ENCODE measurements around the gene SIX5.
"Not testable (repeated sequence)": the region's sequence is repeated elsewhere in the genome, so short reads cannot be mapped to it uniquely, and the experiment has no call there.

SIX5 gene

GRCh38 chr19:45752639-45753038 lies 16.4 kb downstream of the SIX5 start:
- H3K79me2 ChIP-seq (ENCODE audit: low read length) = no peaks in the 10 kb centered on the region
- H3K27me3 ChIP-seq (replicated peaks; ENCODE audit: insufficient read depth, low read length) = 0 out of 2 replicates have a peak, but pooled peaks cover under 1% of the 10 kb centered on the region
- H3K27ac ChIP-seq (ENCODE audit: low read length) = no peak overlapping the region
- H3K4me1 ChIP-seq (ENCODE audit: low read length) = no peaks in the 10 kb centered on the region
- no peak overlapping the region for H2AFZ ChIP-seq (ENCODE audit: low read length)
- DNase-seq = no peak
- TF ChIP-seq, protein P1, sequence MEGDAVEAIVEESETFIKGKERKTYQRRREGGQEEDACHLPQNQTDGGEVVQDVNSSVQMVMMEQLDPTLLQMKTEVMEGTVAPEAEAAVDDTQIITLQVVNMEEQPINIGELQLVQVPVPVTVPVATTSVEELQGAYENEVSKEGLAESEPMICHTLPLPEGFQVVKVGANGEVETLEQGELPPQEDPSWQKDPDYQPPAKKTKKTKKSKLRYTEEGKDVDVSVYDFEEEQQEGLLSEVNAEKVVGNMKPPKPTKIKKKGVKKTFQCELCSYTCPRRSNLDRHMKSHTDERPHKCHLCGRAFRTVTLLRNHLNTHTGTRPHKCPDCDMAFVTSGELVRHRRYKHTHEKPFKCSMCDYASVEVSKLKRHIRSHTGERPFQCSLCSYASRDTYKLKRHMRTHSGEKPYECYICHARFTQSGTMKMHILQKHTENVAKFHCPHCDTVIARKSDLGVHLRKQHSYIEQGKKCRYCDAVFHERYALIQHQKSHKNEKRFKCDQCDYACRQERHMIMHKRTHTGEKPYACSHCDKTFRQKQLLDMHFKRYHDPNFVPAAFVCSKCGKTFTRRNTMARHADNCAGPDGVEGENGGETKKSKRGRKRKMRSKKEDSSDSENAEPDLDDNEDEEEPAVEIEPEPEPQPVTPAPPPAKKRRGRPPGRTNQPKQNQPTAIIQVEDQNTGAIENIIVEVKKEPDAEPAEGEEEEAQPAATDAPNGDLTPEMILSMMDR (IDR thresholded peaks at IDR 0.05; ENCODE audit: low read length) = no peak
- no peaks in the 10 kb centered on the region for H3K9me3 ChIP-seq (replicated peaks; ENCODE audit: insufficient read depth, low read length)
- no peak overlapping the region for H3K9ac ChIP-seq (ENCODE audit: low read length)
- no peaks in the 10 kb centered on the region for H3F3A ChIP-seq (ENCODE audit: insufficient read depth, low read length)
- H3K36me3 ChIP-seq (replicated peaks; ENCODE audit: insufficient read depth, low read length) = no peaks in the 10 kb centered on the region
- H3K4me2 ChIP-seq (ENCODE audit: low read depth, low read length) = no peak overlapping the region
- no peaks in the 10 kb centered on the region for H3K9me2 ChIP-seq (replicated peaks; ENCODE audit: insufficient read depth, low read length)
- H3K4me3 ChIP-seq (ENCODE audit: low read length) = no peak overlapping the region
- no peaks in the 10 kb centered on the region for H4K20me1 ChIP-seq (ENCODE audit: insufficient read depth, low read length)

DNA sequence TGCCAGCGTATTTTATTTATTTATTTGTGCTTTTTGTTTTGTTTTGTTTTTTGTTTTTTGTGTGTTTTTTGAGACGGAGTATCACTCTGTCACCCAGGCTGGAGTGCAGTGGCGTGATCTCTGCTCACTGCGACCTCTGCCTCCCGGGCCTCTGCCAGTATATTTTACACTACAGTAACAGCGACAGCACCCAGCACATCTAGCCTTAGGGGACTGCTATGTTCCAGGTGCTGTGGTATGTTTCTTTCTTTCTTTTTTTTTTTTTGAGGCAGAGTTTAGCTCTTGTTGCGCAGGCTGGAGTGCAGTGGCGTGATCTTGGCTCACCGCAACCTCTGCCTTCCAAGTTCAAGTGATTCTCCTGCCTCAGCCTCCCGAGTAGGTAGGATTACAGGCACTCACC lies 17.6 kb downstream of the SIX5 start:
- H3K27ac ChIP-seq (ENCODE audit: low read length); H3K4me3 ChIP-seq (ENCODE audit: low read length); H3K4me1 ChIP-seq (ENCODE audit: low read length); H3K9ac ChIP-seq (ENCODE audit: low read length); H4K20me1 ChIP-seq (ENCODE audit: insufficient read depth, low read length); H3K79me2 ChIP-seq (ENCODE audit: low read length); H3K27me3 ChIP-seq (replicated peaks; ENCODE audit: insufficient read depth, low read length); H2AFZ ChIP-seq (ENCODE audit: low read length); H3K9me3 ChIP-seq (replicated peaks; ENCODE audit: insufficient read depth, low read length); DNase-seq; H3K9me2 ChIP-seq (replicated peaks; ENCODE audit: insufficient read depth, low read length); H3K4me2 ChIP-seq (ENCODE audit: low read depth, low read length); H3F3A ChIP-seq (ENCODE audit: insufficient read depth, low read length); H3K36me3 ChIP-seq (replicated peaks; ENCODE audit: insufficient read depth, low read length): not testable (repeated sequence)

DNA sequence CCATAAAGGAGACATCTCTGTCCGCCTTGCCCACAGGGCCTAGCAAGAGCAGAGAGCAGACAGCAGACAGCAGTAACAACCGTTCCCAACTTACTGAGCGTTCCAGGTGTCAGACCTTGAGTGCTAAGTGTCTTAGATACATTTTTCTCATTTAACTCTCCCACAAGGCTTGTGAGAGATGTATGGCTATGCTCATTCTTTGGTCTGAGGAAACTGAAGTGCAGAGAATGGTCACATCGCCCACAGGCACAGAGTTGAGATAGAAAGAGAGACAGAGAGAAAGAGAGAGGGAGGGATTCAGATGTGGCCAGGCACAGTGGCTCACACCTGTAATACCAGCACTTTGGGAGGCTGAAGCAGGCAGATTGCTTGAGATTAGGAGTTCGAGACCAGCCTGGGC lies 21.5 kb downstream of the SIX5 start:
- H3K4me2 ChIP-seq (ENCODE audit: low read depth, low read length) = no peak overlapping the region
- no peak overlapping the region for H3K27ac ChIP-seq (ENCODE audit: low read length)
- peaks cover 34% of the 10 kb centered on the region for H3K27me3 ChIP-seq (replicated peaks; ENCODE audit: insufficient read depth, low read length)
- H3F3A ChIP-seq (ENCODE audit: insufficient read depth, low read length) = no peaks in the 10 kb centered on the region
- H4K20me1 ChIP-seq (ENCODE audit: insufficient read depth, low read length) = no peaks in the 10 kb centered on the region
- H3K9me2 ChIP-seq (replicated peaks; ENCODE audit: insufficient read depth, low read length) = no peaks in the 10 kb centered on the region
- no peaks in the 10 kb centered on the region for H3K4me1 ChIP-seq (ENCODE audit: low read length)
- no peaks in the 10 kb centered on the region for H3K9me3 ChIP-seq (replicated peaks; ENCODE audit: insufficient read depth, low read length)
- H3K79me2 ChIP-seq (ENCODE audit: low read length) = no peaks in the 10 kb centered on the region
- no peaks in the 10 kb centered on the region for H3K36me3 ChIP-seq (replicated peaks; ENCODE audit: insufficient read depth, low read length)
- H3K4me3 ChIP-seq (ENCODE audit: low read length) = no peak overlapping the region
- TF ChIP-seq, protein P1 (IDR thresholded peaks at IDR 0.05; ENCODE audit: low read length) = no peak
- TF ChIP-seq EZH2 (optimal IDR thresholded peaks at IDR 0.05; ENCODE audit: low read depth, low read length) (no peak), EZH2phosphoT487 (IDR thresholded peaks at IDR 0.05; ENCODE audit: low read length) (no peak)
- H3K9ac ChIP-seq (ENCODE audit: low read length) = no peak overlapping the region
- no peak for DNase-seq
- H2AFZ ChIP-seq (ENCODE audit: low read length) = no peak overlapping the region

- no peak overlapping the region for H3K9ac ChIP-seq (ENCODE audit: low read length)
- no peaks in the 10 kb centered on the region for H3K36me3 ChIP-seq (replicated peaks; ENCODE audit: insufficient read depth, low read length)
- no peaks in the 10 kb centered on the region for H3F3A ChIP-seq (ENCODE audit: insufficient read depth, low read length)
- H3K27me3 ChIP-seq (replicated peaks; ENCODE audit: insufficient read depth, low read length) = peaks cover 34% of the 10 kb centered on the region
- no peaks in the 10 kb centered on the region for H4K20me1 ChIP-seq (ENCODE audit: insufficient read depth, low read length)
- H3K4me2 ChIP-seq (ENCODE audit: low read depth, low read length) = no peak overlapping the region
- H3K9me3 ChIP-seq (replicated peaks; ENCODE audit: insufficient read depth, low read length) = no peaks in the 10 kb centered on the region
- no peaks in the 10 kb centered on the region for H3K9me2 ChIP-seq (replicated peaks; ENCODE audit: insufficient read depth, low read length)
- no peak overlapping the region for H3K27ac ChIP-seq (ENCODE audit: low read length)
- H3K79me2 ChIP-seq (ENCODE audit: low read length) = no peaks in the 10 kb centered on the region
- no peak overlapping the region for H3K4me3 ChIP-seq (ENCODE audit: low read length)
- TF ChIP-seq EZH2phosphoT487 (IDR thresholded peaks at IDR 0.05; ENCODE audit: low read length) = no peak
- TF ChIP-seq, protein P1 (IDR thresholded peaks at IDR 0.05; ENCODE audit: low read length) = no peak
- no peak for TF ChIP-seq EZH2 (optimal IDR thresholded peaks at IDR 0.05; ENCODE audit: low read depth, low read length)
- H3K4me1 ChIP-seq (ENCODE audit: low read length) = no peaks in the 10 kb centered on the region
- DNase-seq = no peak
- H2AFZ ChIP-seq (ENCODE audit: low read length) = no peak overlapping the region
Measured at GRCh38 chr19:45746866-45747265, 22.2 kb downstream of the SIX5 start.

All from MM.1S (cell line).